Lower lobe of right lung (tissue), 2 donors: ENCODE data around the gene NUBP2. TPM values are rescaled to one million over a fixed set of nuclear protein-coding genes. Genes with fewer than 3 reads are reported as not detected.

ENCODE experiments used
- ATAC-seq, 2 donors: fragments of 200-7000 bp; cut with Tn5 transposase; one replicate each; pipeline ENCODE4 v1.9.1; 2020 to 2022; ENCODE audit warnings: mild to moderate bottlenecking in 2 of 2, moderate library complexity in 2 of 2
- DNase-seq: peaks from one replicate; pipeline ENCODE4 v3.0.0-alpha.2; 2020
- H3K27ac ChIP-seq: fragments of 200-600 bp; one replicate; pipeline ENCODE4 v1.8.0; 2022
- H3K27me3 ChIP-seq: fragments of 200-600 bp; one replicate; pipeline ENCODE4 v1.8.0; 2022; ENCODE audit warnings: low read depth
- H3K36me3 ChIP-seq: fragments of 200-600 bp; one replicate; pipeline ENCODE4 v1.8.0; 2022; ENCODE audit warnings: mild to moderate bottlenecking
- H3K4me1 ChIP-seq: fragments of 200-600 bp; one replicate; pipeline ENCODE4 v1.8.0; 2022
- H3K4me3 ChIP-seq: fragments of 200-600 bp; one replicate; pipeline ENCODE4 v1.8.0; 2022; ENCODE audit warnings: mild to moderate bottlenecking
- H3K9me3 ChIP-seq: fragments of 200-600 bp; one replicate; pipeline ENCODE4 v1.8.0; 2022
- CTCF ChIP-seq: fragments of 200-600 bp; IDR thresholded peaks from one replicate; pipeline ENCODE4 v1.8.0; 2022; ENCODE audit warnings: antibody characterized with exemption, mild to moderate bottlenecking
- intact Hi-C: fragments of 100-400 bp; cut with DNase I; formaldehyde crosslinking; loops from one replicate; pipeline ENCODE4 v1.11.0; 2022
- total RNA-seq: library from RNA; stranded (reverse); fragmentation: NEBNext Ultra II Directional; extraction: Animal tissue kit (Norgen Biotek cat#: 25700); gene quantifications from one replicate; pipeline ENCODE4 v1.2.1, GENCODE V29; 2021
- donor health status: DM: no; HTN: yes; CAD: no; lungs with severe emphysema.

Gene NUBP2
- total RNA-seq, 1 donor from 2014 or later: 36.0 TPM

- Histone ChIP-seq H3K4me1 (peaks cover 35% of the 10 kb centered on the region), H3K4me3 (peak overlapping the region; percentile 98), H3K36me3 (peaks cover 47% of the 10 kb centered on the region), H3K9me3 (no peaks in the 10 kb centered on the region), H3K27ac (no peak overlapping the region), H3K27me3 (no peaks in the 10 kb centered on the region)
- TF ChIP-seq CTCF: no peak
- no peak for ATAC-seq
- intact Hi-C loops: no loop called here
- no peak for DNase-seq
Measured at GRCh38 chr16:1775006-1775845, 7.5 kb upstream of the NUBP2 start.

GRCh38 chr16:1775846-1776671 lies 6.7 kb upstream of the NUBP2 start:
- Histone ChIP-seq H3K27me3 (no peaks in the 10 kb centered on the region), H3K27ac (no peak overlapping the region), H3K4me3 (no peak overlapping the region), H3K4me1 (peaks cover 38% of the 10 kb centered on the region), H3K36me3 (peaks cover 54% of the 10 kb centered on the region), H3K9me3 (no peaks in the 10 kb centered on the region)
- DNase-seq (no peak), ATAC-seq (no peak)
- no peak for TF ChIP-seq CTCF
- intact Hi-C loops: no loop called here

GRCh38 chr16:1776672-1776955 lies 6.1 kb upstream of the NUBP2 start:
- intact Hi-C loops: no loop called here
- no peaks in the 10 kb centered on the region for H3K9me3 ChIP-seq
- peaks cover 43% of the 10 kb centered on the region for H3K4me1 ChIP-seq
- TF ChIP-seq CTCF: no peak
- no peak for ATAC-seq
- no peaks in the 10 kb centered on the region for H3K27me3 ChIP-seq
- peaks cover 55% of the 10 kb centered on the region for H3K36me3 ChIP-seq
- H3K4me3 ChIP-seq: no peak overlapping the region
- DNase-seq: no peak
- H3K27ac ChIP-seq: no peak overlapping the region

GRCh38 chr16:1776991-1777374 lies 5.8 kb upstream of the NUBP2 start:
- H3K4me3 ChIP-seq: no peak overlapping the region
- TF ChIP-seq CTCF: no peak
- intact Hi-C loops: no loop called here
- no peaks in the 10 kb centered on the region for H3K27me3 ChIP-seq
- no peak overlapping the region for H3K27ac ChIP-seq
- no peaks in the 10 kb centered on the region for H3K9me3 ChIP-seq
- ATAC-seq: no peak
- H3K36me3 ChIP-seq: peaks cover 55% of the 10 kb centered on the region
- no peak for DNase-seq
- H3K4me1 ChIP-seq: peaks cover 40% of the 10 kb centered on the region

GRCh38 chr16:1777375-1778199 lies 5.2 kb upstream of the NUBP2 start:
- H3K36me3 ChIP-seq: peaks cover 55% of the 10 kb centered on the region
- no peak for ATAC-seq
- H3K9me3 ChIP-seq: no peaks in the 10 kb centered on the region
- no peak for TF ChIP-seq CTCF
- H3K27me3 ChIP-seq: no peaks in the 10 kb centered on the region
- no peak for DNase-seq
- intact Hi-C loops: no loop called here
- no peak overlapping the region for H3K4me3 ChIP-seq
- peaks cover 36% of the 10 kb centered on the region for H3K4me1 ChIP-seq
- H3K27ac ChIP-seq: no peak overlapping the region
